DMS53 (cell line): ENCODE measurements around the gene PLXDC2.
"Not testable (repeated sequence)": the region's sequence is repeated elsewhere in the genome, so short reads cannot be mapped to it uniquely, and the experiment has no call there.

Source experiments
- DNase-seq: peaks from one replicate; lab custom pipeline; 2025; lab: John Stamatoyannopoulos, UW

The PLXDC2 gene

DNA sequence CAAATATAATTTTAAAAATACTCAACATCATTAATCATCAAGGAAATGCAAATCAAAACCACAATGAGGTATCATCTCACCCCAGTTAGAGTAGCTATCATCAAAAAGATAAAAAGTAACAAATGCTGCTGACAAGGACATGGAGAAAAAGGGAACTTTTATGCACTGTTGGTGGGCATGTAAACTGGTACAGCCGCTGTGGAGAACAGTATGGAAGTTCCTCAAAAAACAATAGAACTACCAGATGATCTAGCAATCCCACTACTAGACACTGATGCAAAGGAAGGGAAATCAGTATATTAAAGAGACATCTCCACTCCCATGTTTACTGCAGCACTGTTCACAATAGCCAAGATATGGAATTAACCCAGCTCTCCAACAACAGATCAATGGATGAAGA is 384.5 kb downstream of the PLXDC2 start:
- no peak for DNase-seq

DNA sequence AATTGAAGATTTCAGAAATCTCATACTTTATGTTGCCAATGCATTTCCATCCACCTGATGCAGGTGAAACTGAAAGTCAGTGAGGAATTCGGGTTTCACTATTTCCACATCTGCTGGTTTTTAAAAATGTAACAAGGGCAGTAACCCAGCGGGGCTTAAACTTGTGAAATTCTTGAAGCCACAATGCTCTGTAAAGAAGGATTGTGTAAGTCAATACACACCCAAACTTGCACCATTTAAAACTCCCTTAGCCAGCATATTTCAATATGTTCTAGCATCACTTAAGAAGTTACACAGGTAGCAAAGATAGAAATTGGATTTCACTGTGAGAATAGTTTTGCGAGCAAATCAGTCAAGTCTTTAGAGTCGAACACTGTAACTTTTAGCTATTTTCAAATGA is 386.1 kb downstream of the PLXDC2 start:
- DNase-seq = no peak

DNA sequence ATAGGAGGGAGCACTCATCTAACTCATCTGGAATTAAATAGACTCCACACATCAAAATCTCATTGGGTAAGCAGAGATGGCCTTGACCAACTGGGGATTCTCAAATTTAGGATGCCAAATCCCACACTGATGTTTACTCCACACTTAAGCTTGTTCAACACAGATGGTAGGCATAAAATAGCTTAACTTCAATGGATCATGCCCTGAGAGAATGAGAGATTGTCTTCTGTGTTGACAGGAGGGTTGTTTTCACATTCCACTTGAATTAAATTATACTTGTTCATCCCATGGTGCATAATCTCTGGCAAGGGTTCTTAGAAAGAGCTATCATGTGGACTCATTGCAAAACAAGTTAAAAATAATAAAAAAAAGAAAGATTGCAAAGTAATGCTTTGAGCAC is 391.4 kb downstream of the PLXDC2 start:
- DNase-seq = no peak

DNA sequence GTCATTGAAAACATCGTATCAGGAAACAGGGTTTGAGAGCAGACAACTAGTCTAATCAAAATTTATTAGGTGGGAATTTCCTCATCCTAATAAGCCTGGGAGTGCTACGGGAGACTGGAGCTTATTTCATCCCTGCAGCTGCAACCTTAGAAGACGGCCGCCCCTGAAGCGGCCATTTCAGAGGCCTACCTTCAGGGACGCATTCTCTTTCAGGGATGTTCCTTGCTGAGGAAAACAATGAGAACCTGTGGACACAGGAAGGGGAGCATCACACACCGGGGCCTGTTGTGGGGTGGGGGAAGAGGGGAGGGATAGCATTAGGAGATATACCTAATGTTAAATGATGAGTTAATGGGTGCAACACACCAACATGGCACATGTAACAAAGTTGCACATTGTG is 392.9 kb downstream of the PLXDC2 start:
- DNase-seq = not testable (repeated sequence)

DNA sequence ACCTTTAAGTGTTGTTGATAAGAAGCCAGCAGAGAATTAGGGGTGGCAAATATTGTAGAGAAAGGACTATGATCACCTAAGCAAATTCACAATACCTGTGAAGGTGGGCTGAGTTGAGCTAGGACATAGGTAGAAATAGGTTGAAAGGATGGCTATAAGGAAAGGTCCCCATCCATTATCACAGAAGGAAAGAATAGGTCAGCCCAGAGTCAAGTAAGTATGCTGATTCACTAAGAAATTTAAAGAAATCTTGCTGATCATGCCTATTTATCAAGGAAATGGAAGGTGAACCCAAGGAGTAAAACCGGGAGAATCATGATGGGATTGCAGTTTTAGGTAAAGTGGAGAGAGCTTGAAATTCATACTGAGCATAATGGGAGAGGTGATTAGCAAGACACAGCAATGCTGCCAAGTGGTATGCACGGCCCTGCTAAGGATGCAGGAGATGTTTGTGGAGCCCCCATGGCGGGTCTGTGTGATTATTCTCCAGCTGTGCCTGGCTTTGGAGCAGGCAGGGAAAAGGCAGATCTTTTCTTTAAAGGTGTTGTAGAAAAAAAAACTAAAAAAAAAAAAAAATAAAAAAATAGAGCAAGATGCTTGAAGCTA is 399.4 kb downstream of the PLXDC2 start:
- DNase-seq = no peak

DNA sequence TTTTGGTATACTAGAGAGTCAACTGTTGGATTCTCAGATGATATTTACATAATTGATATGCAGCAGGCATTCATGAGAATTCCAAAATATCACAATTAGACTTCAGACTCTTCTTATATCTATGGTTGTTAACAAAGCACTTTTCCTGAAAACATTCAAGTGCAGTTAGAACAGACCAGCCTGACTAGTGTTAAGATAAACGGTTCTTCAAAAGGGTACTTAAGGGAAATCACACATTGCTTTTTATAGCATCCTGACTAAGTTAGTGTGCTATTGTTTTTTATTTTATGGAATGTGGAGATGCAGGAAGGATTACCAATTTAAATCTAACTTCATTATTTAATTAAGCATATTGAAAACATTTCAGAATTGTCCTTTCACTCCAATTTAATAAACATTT is 405.1 kb downstream of the PLXDC2 start:
- no peak for DNase-seq

DNA sequence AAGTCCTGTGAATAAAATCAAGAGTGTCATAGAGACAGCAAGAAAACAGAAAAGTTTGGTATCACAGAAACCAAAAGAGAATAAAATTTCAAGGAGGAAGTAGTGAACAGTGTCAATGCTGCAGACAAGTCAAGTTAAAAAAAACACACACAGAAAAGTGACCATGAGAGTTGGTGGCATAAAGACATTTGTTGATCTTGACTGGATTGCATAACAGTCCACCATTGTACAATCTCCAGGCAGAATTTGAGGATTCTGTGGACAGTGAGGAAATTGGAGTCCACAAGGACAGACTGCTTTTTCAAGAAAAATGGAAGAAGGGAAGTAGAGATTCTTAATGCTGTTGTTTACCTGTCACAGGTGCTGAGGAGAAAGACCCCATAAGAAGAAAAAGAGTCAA is 412.5 kb downstream of the PLXDC2 start:
- no peak for DNase-seq

DNA sequence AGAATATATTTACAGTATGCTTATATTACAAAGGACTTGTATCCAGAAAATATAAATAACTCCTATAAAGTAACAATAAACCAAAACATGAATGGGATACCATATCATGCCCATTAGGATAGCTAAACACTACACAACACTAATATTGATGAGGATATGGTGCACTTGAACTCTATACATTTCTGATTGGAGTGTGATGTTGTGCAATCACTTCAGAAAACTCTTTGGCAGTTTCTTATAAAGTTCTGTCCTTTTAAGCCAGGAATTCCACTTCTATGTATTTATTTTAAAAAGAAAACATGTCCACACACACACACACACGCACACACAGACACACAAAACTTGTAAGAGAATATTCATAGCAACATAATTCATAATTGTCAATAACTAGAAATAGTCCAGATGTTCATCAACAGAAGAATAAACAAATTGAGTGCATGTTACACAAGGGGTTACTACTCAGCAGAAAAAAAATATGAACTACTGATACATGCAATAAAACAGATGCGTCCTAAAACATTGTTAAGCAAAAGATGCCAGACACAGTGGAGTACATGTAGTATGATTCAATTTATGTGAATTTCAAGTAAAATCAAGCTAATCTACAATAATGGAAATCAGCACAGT is 416.0 kb downstream of the PLXDC2 start:
- no peak for DNase-seq

DNA sequence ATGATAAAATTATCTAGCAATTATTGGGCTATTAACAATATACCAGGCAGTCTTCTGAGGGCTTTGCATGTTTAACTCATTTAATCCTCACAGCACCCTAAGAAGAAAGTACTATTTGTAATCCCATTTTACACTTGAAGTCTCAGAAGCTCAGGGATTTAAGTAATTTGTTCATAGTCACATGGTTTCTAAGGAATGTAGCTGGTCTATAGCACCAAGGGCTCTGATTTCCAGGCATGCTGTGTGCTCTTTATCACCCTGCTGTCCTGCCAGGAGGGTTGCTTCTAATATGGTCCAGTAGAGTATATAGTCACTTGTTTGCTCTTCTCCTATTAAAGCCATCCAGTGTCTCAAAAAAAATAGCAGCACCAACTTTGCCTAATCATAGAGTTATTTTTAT is 417.2 kb downstream of the PLXDC2 start:
- no peak for DNase-seq

DNA sequence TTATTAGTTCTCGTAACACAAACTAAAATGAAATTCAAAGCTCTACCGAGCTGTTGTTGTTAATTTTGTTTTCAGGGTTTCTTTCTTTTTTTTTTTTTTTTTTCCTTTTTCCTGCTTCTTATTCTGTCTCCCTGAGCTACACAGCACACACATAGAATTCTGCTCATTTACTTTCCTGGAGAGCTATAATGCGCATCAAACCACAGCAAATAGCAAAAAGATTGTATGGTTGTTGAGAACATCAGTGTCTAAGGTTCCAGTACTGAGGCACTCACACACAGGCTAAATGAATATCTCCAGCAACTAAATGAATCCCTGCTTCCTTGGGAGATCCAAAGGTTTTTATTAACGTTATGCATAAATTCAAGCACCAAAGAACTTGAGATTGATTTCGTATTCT is 418.3 kb downstream of the PLXDC2 start:
- no peak for DNase-seq

DNA sequence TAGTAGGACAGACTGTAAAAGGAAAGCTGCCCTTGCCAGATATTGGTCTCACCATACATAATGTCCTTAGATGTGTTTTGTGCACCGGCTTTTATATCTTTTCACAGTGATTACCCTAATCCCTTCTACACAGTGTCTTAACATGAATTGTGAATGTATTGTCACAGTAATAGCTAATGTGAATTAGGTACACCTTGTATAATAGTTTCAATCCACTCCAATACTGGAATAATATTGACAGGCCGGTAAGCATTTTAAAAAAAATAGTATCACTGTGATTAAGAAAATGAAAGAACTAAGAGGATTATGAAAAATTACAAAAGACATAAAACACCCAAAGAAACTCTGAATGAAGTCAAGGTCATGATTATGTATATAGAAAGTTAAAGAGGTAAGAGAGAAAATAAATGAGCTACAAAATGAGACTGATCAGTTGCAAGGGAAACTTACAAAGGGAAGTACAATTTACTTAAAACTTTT is 420.9 kb downstream of the PLXDC2 start:
- no peak for DNase-seq

DNA sequence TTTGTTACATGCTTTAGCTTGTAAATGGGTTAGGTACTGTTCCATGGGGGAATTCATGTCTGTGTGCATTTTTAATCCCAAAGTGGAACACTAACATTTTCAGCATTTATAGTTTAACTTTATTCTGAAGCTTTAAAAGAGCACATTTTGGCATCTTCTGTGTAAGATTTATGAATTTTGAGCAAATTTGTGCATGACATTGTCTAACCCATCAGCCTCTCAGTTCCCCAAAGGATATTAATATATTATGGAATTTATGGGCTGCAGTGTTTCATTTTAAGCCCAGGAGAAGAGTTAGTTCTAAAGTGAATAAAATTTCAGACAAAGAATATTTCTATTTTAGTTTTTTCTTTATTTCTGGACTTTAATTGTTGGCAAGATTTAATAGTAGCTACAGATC is 421.4 kb downstream of the PLXDC2 start:
- no peak for DNase-seq

DNA sequence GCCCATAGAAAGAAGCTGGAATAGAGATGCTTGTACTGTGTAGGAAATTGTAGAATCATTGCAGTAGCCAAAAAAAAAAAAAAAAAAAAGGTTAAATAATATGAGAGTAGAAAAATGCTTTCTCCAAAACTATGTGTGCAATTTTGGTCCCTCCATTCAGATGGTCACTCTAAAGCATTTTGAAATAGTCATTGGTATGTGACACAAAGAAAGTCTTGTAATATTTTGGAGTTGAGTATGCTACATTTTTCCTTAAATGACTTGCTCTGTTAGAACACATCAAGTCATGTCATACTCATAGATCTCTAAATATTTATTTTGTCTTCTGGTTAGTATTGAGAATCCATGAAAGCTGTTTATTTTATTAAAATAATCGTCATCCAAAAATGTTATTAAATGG is 424.4 kb downstream of the PLXDC2 start:
- DNase-seq = no peak

DNA sequence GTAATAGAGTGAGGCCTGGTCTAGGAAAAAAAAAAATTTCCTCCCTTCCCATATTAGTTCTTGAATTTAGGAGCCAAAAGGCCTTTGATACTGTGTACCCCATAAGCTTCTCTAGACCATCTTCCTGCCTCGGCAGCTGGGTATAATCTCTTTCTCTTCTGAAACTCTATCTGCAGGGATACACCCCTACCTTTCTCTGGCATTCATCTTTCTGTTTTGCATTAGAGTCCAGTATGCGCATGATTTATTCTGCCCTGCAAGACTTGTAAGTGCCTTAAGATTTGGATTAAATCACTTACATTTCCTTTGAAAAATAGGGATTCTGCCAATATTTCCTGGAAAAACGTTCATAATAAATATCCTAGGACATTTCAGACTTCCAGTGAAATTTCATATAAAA is 431.2 kb downstream of the PLXDC2 start:
- no peak for DNase-seq

DNA sequence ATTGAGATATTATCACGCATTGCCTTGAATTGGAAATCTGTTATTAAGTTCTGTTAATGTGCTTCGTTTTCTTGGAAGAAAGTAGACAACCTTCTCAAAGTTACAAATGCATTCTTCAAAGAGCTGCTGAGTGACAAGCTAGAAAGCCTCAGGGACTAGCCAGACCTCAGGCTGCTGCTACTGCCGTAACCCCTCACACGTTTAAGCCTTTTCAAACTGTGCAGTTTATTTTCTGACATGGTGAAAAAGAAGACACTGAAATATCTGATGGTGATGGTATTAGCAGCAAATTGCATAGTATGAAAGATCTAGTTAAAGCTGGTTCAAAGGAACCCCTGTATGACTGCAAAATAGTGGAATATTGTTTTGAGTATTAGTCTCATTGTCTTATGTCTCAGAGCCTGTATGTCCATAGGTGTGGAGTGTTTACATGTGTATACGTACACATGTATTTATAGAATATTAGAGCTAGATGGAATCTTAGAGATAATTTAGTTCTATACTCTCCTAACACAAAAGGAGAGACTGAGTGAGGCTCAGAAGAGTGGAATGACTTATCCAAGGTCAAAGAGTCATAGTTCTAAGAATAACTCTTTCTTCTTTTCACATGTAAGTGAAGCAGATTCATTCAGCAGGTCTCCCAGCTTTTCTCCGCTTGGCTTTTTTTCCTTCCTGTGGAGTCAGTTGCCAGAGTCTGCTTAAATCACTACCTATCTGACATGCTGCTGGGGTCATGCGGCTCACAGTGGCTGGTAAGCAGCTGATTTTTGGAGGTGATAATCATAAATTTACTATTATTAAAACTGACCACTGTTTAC is 431.9 kb downstream of the PLXDC2 start:
- no peak for DNase-seq

DNA sequence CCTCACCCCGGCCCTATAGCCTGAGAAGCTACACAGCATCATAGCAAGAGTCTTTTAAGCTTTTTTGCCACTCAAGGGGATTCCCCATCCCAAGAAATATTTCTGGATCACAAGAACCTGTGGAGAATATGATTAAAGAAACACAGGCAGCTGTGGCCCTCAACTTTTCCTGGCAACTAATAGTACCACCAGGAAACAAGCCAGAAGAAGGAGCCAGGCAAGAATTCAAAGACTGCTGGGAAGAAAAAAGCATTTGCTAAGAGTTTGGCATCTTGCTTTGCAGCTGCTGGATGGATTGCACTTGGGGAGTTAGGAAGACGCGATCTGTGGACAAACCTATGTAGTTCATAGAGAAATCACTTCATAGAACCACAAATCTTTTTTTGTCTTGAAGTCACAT is 437.8 kb downstream of the PLXDC2 start:
- DNase-seq = no peak

DNA sequence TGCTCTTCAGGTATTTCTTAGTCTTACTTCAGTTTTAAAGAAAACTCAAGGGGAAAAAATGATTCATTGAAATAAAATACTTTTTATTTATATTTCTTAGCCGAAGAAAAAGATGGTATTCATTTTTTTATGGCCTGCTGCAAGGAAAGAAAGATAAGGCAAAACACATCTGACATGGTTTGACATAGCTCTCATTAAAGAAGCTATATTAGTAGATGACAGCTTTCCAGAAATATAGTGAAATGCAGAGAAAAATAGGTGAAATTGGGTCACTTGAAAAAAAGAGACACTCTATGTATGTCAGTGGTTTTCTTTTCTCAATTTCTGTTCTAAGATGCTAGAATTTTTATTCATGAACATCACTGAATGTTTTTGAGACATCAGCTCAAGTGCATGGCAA is 438.3 kb downstream of the PLXDC2 start:
- DNase-seq = no peak

DNA sequence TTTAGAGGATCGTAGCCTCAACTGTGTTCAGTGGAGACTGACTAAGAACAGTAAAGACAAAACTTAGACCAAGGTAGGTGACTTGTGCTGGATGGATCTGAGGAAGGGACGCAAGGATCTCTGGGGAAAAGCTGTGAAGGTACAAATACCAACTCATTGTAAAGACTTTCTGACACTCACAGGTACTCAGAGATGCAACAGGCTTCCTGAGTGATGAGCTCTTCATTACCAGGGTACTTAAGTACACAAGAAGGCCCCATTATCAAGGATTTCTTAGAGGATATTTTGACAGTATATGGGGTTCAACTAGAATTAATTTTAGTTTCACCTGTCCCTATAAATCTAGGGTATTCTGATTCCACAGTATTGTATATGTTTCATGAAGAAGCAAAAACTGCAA is 440.7 kb downstream of the PLXDC2 start:
- no peak for DNase-seq

DNA sequence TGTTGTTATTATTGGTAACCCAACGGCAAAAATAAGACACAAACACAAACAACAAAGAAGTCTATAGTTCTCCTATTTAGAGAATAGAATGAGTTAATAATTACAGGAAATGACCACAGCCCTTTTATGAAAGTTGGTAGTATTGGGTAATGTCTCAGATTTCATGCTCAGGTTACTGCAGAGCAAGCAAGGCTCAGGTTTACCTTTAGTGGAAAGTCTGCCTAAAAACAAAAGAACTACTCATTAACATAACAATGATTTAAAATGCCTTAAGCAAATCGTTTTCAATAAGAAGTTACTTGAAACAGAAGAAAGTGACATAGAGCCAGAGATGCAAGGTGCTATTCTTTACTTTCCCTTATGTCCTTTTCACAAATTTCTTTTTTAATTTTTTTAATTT is 441.2 kb downstream of the PLXDC2 start:
- peak; percentile 29 for DNase-seq

DNA sequence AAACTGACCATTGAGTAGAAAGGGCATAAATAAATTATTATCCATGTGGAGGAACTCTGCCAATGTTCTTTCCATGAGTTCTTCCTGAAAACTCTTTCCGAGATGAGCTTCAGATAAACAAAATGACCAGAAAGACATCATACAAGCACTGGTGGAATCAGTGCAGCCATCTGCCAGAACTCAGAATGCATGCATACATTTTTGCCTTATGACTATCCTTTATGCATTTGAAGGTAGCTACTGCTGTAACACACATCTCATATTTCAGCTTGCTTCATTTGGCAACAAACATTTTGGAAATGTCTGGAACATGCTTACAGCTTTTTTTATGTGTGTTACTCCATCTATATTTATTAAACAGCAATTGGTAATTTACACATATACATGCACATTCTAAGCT is 448.9 kb downstream of the PLXDC2 start:
- DNase-seq = no peak

DNA sequence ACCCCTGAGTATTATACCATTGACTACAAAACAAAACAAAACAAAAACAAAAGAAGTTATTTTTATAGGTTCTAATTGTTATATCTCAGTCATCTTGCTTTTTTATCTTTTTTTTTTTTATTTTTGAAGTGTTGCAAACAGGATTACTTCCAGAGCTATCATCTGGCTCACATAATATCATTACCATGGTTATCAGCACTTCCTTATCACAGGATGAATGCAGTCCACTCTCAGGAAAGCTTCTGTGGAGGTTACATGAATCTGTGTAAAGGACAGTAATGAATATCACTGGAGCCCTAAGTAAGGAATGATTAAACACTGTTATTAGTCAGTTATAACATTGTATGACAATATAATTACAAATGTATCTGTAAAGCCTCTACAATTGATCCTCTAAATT is 451.5 kb downstream of the PLXDC2 start:
- DNase-seq = peak; percentile 21

DNA sequence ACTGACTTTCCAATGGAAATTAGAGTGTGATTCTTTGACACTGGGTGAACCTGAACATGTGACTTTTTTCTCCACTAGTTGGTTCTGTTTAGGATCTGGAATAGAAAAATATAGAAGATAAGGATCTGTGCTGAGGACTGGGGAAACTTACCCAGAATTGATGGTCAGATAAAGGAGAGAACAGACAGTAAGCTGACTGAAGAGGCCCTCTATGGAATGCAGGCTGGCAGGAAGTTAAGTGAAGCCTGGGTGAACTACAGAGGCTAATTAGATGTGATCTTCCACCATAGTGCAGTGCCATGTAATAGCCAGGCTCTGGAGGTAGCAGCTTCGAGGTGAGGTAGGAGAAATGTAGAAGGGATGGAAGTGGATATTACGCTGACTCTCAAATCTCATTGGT is 455.3 kb downstream of the PLXDC2 start:
- no peak for DNase-seq

DNA sequence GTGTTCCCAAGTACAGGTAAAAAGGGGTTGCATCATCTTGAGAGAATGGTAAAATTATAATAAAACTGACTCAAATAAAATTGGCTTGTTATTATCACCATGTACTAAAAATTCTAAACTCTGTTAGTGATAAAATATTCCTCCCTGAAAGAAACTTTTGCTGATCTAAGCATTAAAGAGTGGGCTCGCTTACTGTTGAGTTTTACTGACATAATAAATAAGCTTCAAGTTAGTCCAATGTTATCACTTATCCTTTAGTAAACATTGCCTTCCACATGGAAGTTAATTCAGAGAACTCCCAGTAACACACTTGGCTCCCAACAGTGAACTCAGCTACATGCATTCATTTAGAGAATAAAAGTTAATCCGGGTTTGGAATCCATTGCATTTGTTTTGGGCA is 456.4 kb downstream of the PLXDC2 start:
- no peak for DNase-seq
